Fibroblast of skin of left biceps (primary cell): ENCODE results near the gene ZFP42.
"Not testable (repeated sequence)": the region's sequence is repeated elsewhere in the genome, so short reads cannot be mapped to it uniquely, and the experiment has no call there.

Source experiments
- DNase-seq, 2 experiments: peaks; one replicate each; pipeline ENCODE4 v3.0.0-alpha.2; 2013; ENCODE audit warnings: low read depth in 2 of 2

The ZFP42 gene

GRCh38 chr4:187995322-187996207 is at the start of gene ZFP42:
Gene ZFP42 (plus strand): TSS chr4:187995771. CDS start chr4:188002808, 7,037 bp downstream.
- DNase-seq = no peak

GRCh38 chr4:187961171-187961570 is 34.4 kb upstream of the ZFP42 start:
- DNase-seq = no peak

- DNase-seq = no peak
These were observed 33.6 kb upstream of the ZFP42 start for GRCh38 chr4:187961961-187962360.

GRCh38 chr4:187962926-187963325 is 32.6 kb upstream of the ZFP42 start:
- DNase-seq = no peak

- no peak for DNase-seq
These were observed 29.8 kb upstream of the ZFP42 start for GRCh38 chr4:187965726-187966125.

GRCh38 chr4:187972135-187972534 is 23.4 kb upstream of the ZFP42 start:
- no peak for DNase-seq

GRCh38 chr4:187983746-187984145 is 11.8 kb upstream of the ZFP42 start:
- no peak for DNase-seq

GRCh38 chr4:187992971-187993370 is 2.6 kb upstream of the ZFP42 start:
- DNase-seq = no peak

- no peak for DNase-seq
These were observed 1.7 kb upstream of the ZFP42 start for GRCh38 chr4:187993827-187994226.

- no peak for DNase-seq
These were observed 1.1 kb downstream of the ZFP42 start for GRCh38 chr4:187996502-187997177.

GRCh38 chr4:187997991-187998390 is 2.4 kb downstream of the ZFP42 start:
- DNase-seq = not testable (repeated sequence)

- DNase-seq = no peak
These were observed 3.9 kb downstream of the ZFP42 start for GRCh38 chr4:187999406-187999932.

- DNase-seq = no peak
These were observed 6.8 kb downstream of the ZFP42 start for GRCh38 chr4:188002323-188002722.

GRCh38 chr4:188002751-188003150 is 7.2 kb downstream of the ZFP42 start:
- no peak for DNase-seq

GRCh38 chr4:188005561-188005960 is 10.0 kb downstream of the ZFP42 start:
- DNase-seq = no peak

- no peak for DNase-seq
These were observed 10.8 kb downstream of the ZFP42 start for GRCh38 chr4:188006285-188006848.

GRCh38 chr4:188008377-188008776 is 12.8 kb downstream of the ZFP42 start:
- DNase-seq = peak; percentile 73 to 77

- no peak for DNase-seq
These were observed 16.9 kb downstream of the ZFP42 start for GRCh38 chr4:188012426-188012945.

GRCh38 chr4:188015025-188015940 is 19.7 kb downstream of the ZFP42 start:
- DNase-seq = no peak

- DNase-seq = no peak
These were observed 21.2 kb downstream of the ZFP42 start for GRCh38 chr4:188016754-188017153.

- no peak for DNase-seq
These were observed 22.7 kb downstream of the ZFP42 start for GRCh38 chr4:188018262-188018661.
